Measurements from ENCODE around the gene NFIC.

DNA sequence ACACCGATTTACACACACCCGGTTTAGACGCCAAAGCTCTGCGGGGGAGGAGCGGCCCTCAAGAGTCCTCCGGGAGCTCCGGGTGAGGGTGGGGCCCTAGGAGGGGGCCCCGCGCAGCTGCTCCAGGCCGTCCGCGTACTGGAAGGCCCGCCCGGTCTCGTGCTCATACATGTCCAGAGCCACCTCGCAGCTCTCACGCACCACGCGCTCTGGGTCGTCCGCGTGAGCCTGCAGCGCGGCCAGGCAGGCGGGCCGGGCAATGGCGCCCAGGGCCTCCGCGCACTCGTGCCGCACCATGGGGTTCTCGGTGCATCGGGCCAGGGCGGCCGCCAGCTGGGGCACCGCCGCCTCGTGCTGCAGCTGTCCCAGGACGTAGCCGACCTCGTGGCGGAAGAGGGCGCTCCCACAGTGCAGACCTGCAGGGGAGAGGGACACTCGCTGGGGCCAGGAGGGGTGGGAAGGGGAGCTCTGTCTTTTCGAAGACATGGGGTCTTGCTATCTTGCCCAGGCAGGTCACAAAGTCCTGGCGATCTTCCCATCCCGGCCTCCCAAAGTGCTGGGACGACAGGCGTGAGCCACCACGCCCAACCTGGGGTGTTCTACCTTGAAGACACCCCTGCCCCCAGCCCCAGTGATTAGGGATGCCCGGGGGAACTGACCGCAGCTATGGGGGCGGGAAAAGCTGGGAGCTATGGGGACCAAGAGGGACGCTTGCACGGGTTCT lies 125.2 kb downstream of the NFIC start:
- TF ChIP-seq POLR2A (IDR thresholded peaks at IDR 0.05; ENCODE audit: low read depth, low read length): no peak
- no peak for TF ChIP-seq POLR2AphosphoS5 (IDR thresholded peaks at IDR 0.05; ENCODE audit: low read depth, low read length)

All from GM12891 (cell line).